ENCODE data around the gene CALD1.

Gene CALD1

DNA sequence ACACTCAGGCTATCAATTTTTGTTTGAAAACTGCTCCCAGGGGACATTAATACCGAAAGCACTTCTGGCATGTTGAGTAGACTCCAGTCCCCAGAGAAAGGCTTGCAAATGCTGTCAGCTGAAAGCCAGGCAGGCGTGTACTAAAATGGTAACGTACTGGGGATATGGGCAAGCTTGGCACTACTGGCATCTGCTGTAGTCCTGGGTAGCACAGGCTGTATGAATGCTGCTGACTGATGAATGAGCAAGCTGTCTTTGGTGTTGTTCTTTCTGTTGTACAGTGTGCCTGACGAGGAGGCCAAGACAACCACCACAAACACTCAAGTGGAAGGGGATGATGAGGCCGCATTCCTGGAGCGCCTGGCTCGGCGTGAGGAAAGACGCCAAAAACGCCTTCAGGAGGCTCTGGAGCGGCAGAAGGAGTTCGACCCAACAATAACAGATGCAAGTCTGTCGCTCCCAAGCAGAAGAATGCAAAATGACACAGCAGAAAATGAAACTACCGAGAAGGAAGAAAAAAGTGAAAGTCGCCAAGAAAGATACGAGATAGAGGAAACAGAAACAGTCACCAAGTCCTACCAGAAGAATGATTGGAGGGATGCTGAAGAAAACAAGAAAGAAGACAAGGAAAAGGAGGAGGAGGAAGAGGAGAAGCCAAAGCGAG lies 153.4 kb downstream of the CALD1 start:
- DNase-seq: no peak

DNA sequence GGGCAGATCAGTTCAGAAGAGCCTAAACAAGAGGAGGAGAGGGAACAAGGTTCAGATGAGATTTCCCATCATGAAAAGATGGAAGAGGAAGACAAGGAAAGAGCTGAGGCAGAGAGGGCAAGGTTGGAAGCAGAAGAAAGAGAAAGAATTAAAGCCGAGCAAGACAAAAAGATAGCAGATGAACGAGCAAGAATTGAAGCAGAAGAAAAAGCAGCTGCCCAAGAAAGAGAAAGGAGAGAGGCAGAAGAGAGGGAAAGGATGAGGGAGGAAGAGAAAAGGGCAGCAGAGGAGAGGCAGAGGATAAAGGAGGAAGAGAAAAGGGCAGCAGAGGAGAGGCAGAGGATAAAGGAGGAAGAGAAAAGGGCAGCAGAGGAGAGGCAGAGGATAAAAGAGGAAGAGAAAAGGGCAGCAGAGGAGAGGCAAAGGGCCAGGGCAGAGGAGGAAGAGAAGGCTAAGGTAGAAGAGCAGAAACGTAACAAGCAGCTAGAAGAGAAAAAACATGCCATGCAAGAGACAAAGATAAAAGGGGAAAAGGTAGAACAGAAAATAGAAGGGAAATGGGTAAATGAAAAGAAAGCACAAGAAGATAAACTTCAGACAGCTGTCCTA lies 154.1 kb downstream of the CALD1 start:
- DNase-seq: no peak

DNA sequence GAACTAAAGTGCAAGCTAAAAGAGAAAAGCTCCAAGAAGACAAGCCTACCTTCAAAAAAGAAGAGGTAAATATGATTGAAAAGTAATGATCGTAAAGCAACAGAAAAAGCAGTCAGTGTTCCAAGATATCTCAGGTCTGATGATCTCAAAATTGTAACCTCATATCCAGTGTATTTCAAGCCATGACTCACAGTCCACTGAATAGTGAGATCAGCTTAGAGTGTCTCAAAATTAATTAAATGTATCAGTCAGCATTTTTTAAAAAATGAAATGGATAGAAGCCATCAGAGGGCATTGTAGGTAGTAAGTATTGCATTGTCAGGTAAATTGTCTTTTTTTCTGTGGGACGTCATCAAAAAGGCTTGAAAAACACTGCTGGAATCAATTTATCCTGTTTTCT lies 156.3 kb downstream of the CALD1 start:
- no peak for DNase-seq

DNA sequence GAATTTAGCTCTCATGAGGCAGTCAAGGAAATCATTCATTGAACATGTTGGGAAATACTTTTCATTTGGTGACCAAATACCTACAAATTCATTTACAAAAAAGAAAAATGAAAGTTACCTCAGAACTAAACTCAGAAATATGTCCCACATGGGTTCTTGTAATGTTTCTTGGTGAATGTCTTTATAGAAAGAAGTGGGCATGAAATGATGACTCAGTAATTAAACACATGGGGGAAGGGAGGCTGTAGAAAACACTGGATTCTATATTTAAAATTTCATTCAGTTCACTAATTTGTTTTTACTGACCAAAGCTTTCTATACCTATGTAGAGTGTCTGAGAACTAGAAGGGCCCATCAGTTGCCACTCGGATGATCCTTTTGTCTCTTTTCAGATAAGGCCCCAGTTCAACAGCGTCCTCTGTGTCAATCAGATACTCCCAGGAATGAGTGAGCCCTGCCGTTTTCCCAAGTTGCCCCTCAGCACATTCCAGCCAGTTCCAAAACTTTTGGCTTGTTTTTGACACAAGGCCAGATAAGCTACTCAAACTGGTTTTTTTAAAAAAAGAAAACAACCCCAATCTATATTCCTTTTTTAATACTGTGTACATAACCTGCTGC lies 157.6 kb downstream of the CALD1 start:
- no peak for DNase-seq

DNA sequence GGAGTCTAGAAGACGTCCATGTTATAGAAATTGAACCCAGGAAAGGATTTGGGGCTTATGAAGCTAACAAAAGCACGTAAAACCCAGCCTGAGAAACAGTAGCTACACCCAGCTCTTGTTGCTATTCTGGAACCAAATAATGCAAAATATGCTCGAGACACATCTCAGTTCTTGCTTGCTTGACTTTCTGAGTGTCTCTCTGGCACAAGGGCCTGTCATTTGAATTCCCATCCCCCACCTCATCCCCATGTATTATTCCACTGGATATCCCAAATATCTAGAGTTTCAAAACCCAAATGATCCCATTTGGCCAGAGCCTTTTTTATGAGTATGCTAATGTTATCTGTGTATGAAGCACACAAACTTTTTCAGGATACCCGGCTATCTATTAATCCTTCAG lies 158.7 kb downstream of the CALD1 start:
- no peak for DNase-seq

DNA sequence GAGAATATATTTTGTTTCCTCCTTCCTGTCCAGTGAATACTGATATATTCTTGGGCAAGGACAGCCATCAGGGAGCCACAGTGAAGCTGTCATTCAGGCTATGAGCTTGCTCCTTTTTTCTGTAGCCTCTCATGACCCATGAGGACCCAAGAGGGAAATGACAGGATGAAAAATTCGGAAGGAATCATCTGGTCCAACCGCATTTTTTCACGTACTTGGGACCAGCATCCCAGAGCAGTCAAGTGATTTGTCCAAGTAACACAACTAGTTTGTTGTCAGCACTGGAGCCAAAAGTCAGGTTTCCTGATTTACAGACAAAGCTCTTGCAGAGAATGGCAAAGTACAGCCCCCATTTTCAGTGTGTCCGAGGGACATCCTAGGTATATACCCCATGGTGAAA lies 159.7 kb downstream of the CALD1 start:
- no peak for DNase-seq

DNA sequence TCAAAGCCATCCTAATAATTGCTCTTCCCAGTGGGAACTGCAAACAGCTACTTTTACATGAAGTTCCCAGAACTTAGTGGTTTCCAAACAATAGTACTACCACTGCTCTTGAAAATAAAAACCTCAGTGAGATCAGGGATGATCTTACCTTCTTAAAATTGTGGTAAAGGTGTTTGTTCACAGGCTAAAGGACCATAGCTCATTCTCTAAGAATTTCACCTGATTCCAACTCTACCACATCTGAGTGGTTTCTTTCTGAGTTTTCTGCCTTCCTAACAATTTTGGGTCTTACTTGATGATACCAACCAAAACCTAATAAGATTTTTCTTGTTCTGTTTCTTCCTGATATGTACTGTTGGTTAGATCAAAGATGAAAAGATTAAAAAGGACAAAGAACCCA lies 161.3 kb downstream of the CALD1 start:
- no peak for DNase-seq

DNA sequence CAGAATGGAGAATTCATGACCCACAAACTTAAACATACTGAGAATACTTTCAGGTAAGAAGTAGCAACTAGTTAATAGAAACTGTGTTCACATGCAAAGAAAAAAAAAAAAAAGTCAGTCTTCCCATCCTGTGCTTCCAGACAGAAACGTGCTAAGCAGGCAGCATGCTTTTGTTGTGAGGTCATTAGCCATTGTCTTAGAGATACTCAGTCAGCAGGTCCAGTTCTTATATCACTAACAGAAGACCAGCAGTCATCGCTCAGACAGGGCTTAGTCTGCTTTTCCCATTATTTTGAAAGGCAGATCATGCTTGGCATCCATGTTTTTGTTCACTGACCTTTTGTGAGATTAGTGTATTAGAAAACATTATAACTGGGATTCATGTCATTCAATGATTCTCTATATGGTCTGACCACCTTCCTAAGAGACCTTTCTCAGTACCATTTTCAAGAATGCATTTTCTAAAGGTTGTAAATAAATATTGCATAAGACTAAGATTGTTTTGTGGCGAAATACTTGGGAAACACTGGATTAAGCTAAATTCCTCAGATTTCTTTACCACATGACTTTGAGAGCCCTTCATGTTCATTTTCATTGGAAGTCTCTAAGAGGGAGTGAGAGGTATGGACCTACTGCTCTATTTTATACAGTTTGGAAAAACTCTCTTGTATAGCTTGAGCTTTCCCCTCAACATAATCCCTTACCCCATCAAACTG lies 161.9 kb downstream of the CALD1 start:
- no peak for DNase-seq

DNA sequence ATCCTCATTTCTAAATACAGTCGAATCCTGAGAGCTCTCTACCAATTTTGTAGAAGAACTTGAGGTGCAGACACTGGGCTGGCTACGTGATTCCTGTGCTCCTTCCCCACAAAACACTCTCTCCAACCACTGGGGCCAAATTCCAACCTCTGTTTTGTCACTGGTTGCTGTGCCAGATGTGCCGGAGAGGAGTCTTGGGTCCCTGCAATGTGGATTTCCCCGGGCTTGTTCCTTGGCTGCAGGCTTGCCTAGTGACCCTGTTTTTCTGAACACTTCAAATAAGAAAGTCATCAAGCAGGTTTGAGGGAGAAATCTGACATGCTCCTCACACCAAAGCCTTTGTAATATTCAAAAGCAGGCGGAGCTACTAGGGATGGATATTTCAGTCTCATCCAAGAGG lies 162.5 kb downstream of the CALD1 start:
- DNase-seq: no peak

DNA sequence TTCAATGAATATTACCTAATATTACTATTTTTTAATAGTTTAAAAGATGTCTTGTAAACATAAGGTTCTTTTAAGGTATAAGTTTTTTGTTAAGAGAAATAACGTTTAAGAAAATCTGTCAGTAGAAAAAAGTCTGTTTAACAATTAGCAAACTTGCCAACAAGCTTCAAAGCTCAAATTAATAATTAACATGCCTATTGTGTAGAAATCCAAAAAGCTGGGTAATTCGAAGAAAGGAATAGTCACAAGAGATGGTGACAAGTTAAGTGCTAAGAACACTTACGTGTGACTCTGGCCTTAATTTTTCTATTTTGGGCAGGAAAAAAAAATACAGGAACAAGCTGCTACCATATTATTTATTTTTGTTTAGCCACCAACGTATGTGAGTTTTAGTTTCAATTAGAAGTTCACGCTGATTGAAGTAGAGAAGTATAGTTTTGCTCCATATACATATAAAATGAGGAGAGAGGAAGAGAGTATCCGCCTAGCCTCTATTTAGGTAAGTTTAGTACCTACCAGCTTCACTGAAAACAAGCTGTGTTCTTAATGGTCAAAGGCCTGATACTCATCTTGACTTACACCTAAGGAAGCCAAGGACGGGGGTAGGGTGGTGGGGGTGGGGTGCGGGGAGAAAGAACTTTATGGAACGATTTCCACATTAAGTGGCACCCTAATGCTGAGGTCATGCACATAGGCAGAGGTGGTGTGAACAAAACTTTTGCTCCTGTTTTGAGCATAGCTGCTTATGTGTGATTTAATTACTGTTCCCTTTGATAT lies 163.4 kb downstream of the CALD1 start:
- no peak for DNase-seq

DNA sequence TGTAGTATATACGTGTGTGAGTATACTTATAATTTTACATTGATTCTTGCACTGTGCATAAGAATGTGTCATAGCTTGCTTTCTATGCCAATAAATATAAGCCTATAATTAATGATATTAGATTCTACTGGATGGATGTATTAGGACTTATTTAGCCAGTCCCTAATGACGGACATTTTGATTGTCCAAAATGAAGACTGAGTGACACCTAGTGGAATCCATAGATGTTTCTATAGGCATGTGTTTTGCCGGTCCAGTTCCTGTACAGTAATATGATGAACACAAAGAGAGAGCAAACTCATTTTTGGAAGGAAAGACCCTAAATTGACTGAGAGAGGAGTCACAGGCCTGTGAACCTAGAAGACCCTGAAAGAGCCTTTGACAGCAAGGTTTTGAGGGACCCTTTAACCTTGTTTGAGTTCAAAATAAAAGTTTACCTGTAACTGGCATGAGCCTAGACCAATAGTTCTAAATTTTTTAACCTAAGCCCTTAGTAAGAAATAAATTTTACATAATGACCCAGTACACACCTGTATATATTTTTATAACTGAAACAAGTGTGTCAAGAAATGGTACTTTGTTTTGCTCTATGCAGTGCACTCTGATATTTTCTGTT lies 164.5 kb downstream of the CALD1 start:
- DNase-seq: no peak

DNA sequence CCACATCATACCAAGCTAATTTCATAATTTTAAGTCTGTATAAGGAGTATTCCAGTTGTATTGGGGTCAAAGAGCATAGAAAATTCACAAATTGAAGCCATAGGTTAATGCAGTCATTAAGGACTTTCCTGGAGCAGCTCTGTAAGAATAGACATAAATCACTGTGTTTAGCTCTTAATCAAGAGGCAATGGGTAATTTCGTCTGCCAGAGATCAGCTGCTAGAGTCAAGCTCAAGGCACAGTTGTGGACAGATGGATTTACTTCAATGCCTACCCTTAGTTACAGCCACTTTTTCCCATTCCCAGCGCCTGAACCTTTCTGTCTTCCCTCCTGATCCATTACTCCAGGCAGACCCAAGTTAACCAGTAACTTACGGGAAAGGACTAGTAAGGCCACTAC lies 166.3 kb downstream of the CALD1 start:
- DNase-seq: no peak

DNA sequence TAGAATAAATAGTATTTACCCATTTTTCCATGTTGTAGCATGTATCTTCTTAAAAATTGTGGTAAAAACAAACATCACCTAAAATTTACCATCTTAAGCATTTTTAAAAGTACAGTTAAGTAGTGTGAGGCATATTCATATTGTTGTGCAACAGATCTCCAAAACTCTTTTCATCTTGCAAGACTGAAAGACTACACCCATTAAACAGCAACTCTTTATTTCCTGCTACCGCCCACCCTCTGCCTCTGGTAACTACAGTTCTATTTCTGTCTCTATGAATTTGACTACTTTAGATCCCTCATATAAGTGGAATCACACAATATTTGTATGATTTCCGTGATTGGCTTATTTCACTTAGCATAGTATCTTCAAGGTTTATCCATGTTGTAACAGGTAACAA lies 166.8 kb downstream of the CALD1 start:
- no peak for DNase-seq

DNA sequence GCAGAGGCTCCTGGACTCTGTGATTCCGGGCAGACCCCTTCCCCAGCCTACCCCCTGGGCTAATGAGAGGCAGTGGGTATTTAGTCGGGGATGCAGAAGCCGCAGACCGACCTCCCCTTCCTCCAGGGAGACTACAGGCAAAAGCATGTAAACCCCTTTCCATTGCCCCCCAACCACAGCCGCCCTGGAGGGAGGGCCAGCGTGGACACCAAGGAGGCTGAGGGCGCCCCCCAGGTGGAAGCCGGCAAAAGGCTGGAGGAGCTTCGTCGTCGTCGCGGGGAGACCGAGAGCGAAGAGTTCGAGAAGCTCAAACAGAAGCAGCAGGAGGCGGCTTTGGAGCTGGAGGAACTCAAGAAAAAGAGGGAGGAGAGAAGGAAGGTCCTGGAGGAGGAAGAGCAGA lies 167.9 kb downstream of the CALD1 start:
- no peak for DNase-seq

DNA sequence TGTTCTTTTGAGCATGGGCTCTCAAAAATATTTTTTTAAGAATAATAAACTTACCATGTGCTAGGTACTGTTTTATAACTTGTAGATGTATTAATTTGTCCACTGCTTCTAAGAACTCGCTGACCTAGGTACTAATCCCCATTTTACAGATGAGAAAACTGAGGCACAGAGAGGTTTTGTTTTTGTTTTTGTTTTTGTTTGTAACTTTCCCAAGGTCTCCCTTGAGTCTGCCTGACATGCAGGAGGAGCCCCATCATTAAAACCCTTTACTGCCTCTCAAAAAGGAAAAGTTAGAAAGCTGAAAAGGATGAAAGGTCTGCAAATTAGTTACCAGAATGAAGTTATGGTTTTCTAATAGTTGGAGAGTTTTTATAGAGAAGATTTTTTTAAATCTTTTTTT lies 168.4 kb downstream of the CALD1 start:
- DNase-seq: no peak

DNA sequence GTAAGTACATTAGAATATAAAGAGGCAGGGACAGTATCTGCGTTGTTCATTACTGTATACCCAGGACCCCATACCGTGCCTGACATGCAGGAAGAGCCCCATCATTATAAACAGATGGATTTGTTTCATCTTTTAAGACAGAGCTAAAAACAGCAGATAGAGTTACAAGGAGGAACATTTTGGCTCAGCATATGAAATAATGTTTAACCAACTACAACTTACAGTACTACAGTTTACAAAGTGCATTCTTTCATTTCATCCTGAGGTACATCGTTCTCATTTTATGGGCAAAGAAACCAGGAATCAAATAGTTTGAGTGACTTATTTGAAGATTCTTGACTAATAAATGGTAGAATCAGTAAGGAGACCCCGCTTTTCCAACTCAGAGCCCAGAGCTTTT lies 168.8 kb downstream of the CALD1 start:
- DNase-seq: no peak

DNA sequence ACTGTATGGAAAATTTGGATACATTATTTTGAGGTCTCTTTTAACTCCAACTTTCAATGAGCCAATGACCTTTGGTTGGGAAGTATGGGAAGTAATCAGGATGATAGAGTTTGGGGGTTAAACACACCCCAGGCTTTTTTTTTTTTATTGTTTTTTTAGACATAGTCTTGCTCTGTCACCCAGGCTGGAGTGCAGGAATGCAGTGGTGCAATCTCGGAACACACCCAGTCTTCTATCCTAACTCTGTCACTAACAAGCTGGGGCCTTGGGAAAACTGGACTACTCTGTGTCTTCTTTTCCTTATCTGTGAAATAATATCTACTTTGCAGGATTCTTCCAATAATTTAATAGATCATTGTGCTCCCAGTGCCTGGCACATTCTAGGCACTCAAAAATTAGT lies 169.3 kb downstream of the CALD1 start:
- no peak for DNase-seq

DNA sequence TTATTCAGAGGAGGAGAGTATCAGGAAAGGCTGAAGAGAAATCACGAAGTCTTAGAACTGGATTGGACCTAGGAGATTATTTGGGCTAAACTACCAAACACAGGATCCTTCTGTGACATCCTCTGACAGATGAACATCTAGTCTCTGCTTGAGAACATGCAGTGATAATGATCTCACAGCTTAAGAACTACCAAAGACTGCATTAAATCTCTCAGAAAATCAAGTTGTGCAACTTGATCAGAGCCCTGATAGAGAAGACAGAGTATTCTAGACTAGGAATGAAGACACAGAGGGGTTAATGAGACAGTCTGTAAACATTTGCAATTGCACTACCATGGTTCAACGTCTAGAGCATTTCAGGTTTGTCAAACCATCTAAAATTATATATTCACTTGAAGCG lies 169.7 kb downstream of the CALD1 start:
- no peak for DNase-seq

DNA sequence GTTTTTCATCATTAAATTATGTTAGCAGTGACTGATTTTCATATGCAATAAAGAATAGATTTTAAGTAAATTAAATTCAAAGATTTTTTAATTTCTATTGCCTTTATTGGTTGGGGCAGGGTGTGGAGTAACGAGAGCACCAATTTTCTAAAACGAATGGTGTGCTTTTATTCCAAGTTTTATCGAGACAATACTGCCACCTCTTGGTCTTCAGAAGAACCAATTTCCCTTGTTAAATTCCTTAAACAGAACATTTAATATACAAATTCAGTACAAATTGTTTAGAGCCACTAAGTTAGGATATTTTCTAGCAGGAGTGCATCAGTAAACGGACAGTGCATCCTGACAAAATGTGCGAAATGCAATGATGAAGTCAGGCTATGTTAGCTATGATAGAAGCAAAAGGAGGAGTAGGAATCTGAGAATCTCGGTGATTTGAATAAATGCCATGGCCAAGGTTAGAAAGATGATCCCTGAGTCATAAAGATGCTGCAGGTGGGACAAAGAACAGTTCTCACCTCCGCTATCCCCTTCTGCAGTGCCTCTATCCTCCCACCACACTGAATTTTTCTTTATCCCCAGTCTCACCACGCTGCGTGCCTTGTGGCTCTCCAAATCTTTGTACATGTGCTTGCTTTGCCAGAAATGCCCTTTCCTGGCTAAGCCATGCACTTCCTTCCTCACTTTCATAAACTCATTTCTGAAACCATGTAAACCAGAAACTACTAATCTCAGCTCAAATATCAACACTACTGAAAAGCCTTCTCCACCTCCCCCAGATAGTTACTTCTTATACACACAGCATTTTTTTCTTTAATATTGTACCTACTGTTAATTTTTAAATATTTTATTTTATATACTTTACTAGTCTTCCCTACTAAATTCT lies 175.0 kb downstream of the CALD1 start:
- no peak for DNase-seq

DNA sequence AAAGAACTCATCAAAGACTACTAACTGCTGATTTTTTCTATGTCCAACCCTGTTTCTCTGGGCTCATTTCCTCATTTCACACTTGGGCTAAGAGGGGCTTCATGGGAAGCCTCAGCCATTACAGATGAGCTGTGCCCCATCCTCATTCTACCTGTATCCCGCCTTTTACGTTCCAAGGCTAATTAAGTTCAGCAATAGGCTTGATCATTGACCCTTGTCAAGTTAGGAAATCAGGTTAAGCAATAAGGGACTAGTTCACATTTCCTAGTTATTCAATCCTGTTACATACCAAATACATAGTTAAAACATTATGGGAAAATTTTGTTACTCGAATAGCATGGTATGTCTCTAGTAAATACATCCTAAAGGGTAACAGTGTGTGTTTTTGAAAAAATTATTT lies 177.6 kb downstream of the CALD1 start:
- DNase-seq: no peak

DNA sequence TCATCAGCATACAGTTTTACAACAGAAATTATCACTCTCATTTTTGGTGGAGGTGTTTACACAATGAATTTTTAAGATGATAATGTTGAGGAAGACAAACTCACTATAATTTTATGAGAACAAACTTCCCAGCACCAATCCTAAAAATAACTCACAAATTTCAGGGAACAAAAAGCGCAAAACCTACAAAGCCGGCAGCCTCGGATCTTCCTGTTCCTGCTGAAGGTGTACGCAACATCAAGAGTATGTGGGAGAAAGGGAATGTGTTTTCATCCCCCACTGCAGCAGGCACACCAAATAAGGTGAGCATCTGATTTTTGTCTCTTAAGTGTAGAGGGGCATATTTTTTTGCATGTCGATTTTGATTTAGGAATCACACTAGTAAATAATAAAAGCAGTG lies 180.4 kb downstream of the CALD1 start:
- DNase-seq: no peak
